Measurements from ENCODE around the gene BEAN1. TPM values are rescaled to one million over a fixed set of nuclear protein-coding genes. Genes with fewer than 3 reads are reported as not detected.

The BEAN1 gene
- total RNA-seq, 1 donor from 2014 or later = 6.7 TPM

GRCh38 chr16:66403531-66404145, 23.5 kb upstream of the BEAN1 start:
- Histone ChIP-seq H3K27me3 (ENCODE audit: control insufficient read depth, insufficient read depth, low read length) (no peaks in the 10 kb centered on the region), H3K36me3 (ENCODE audit: control insufficient read depth, insufficient read depth, low read length) (no peaks in the 10 kb centered on the region), H3K4me3 (ENCODE audit: low read depth, low read length) (no peak overlapping the region)
- no peak for DNase-seq (ENCODE audit: low read depth)
- TF ChIP-seq CTCF (IDR thresholded peaks at IDR 0.05; ENCODE audit: insufficient read depth, low read length, poor library complexity, severe bottlenecking) = no peak

- DNase-seq (ENCODE audit: low read depth) = no peak
- Histone ChIP-seq H3K27me3 (ENCODE audit: control insufficient read depth, insufficient read depth, low read length) (no peaks in the 10 kb centered on the region), H3K36me3 (ENCODE audit: control insufficient read depth, insufficient read depth, low read length) (no peaks in the 10 kb centered on the region), H3K4me3 (ENCODE audit: low read depth, low read length) (no peak overlapping the region)
- no peak for TF ChIP-seq CTCF (IDR thresholded peaks at IDR 0.05; ENCODE audit: insufficient read depth, low read length, poor library complexity, severe bottlenecking)
Measured at GRCh38 chr16:66405057-66405783, 21.9 kb upstream of the BEAN1 start.

- Histone ChIP-seq H3K4me3 (ENCODE audit: low read depth, low read length) (peak overlapping the region; percentile 46), H3K27me3 (ENCODE audit: control insufficient read depth, insufficient read depth, low read length) (no peaks in the 10 kb centered on the region), H3K36me3 (ENCODE audit: control insufficient read depth, insufficient read depth, low read length) (no peaks in the 10 kb centered on the region)
- TF ChIP-seq CTCF (IDR thresholded peaks at IDR 0.05; ENCODE audit: insufficient read depth, low read length, poor library complexity, severe bottlenecking) = peak; percentile 73
- no peak for DNase-seq (ENCODE audit: low read depth)
Measured at GRCh38 chr16:66406534-66407221, 20.4 kb upstream of the BEAN1 start.

- TF ChIP-seq CTCF (IDR thresholded peaks at IDR 0.05; ENCODE audit: insufficient read depth, low read length, poor library complexity, severe bottlenecking) = no peak
- H3K4me3 ChIP-seq (ENCODE audit: low read depth, low read length) = no peak overlapping the region
- no peaks in the 10 kb centered on the region for H3K36me3 ChIP-seq (ENCODE audit: control insufficient read depth, insufficient read depth, low read length)
- peak; percentile 88 for DNase-seq (ENCODE audit: low read depth)
- H3K27me3 ChIP-seq (ENCODE audit: control insufficient read depth, insufficient read depth, low read length) = no peaks in the 10 kb centered on the region
Measured at GRCh38 chr16:66408163-66409048, 18.7 kb upstream of the BEAN1 start.

- peak; percentile 51 for DNase-seq (ENCODE audit: low read depth)
- Histone ChIP-seq H3K27me3 (ENCODE audit: control insufficient read depth, insufficient read depth, low read length) (no peaks in the 10 kb centered on the region), H3K4me3 (ENCODE audit: low read depth, low read length) (no peak overlapping the region)
Measured at GRCh38 chr16:66409156-66409555, 17.9 kb upstream of the BEAN1 start.

More at GRCh38 chr16:66409156-66409555, 17.9 kb upstream of the BEAN1 start:
- no peaks in the 10 kb centered on the region for H3K36me3 ChIP-seq (ENCODE audit: control insufficient read depth, insufficient read depth, low read length)
- no peak for TF ChIP-seq CTCF (IDR thresholded peaks at IDR 0.05; ENCODE audit: insufficient read depth, low read length, poor library complexity, severe bottlenecking)
